GM21367 (cell line): Measurements from ENCODE around the gene SUN3.
A peak's percentile ranks its signal among the peaks of the same experiment; 100 is the strongest.

Experiments used
- ATAC-seq: cut with Tn5 transposase; IDR thresholded peaks from one replicate; pipeline ENCODE4 v1.9.1; 2021; ENCODE audit not compliant: unreplicated experiment

Gene SUN3

DNA sequence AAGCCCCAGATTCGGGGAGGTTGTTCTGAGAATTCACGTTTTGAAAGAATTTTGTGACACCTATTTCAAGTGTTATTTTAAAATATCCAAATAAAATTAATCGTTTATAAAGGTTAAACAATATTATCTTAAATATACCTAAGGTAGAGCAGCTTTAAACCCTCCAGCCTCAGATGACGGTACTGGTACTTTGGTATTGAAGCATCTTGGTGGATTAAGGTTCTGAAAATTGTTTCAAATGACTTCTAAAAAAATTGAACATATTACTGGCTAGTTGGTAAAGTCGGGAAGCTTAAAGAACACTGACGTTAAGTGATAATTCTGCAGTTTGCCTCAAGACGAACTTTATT lies 49.1 kb downstream of the SUN3 start:
- ATAC-seq: no peak

GRCh38 chr7:47979145-47979831 lies 49.6 kb downstream of the SUN3 start, which contains the start of gene HUS1:
Gene HUS1, minus strand, starts transcription at chr7:47979615. Its CDS starts 96 bp downstream, at chr7:47979519.
- peak; percentile 99 for ATAC-seq

- no peak for ATAC-seq
These were observed 50.1 kb downstream of the SUN3 start for GRCh38 chr7:47978790-47979144.

- ATAC-seq: no peak
These were observed 55.2 kb downstream of the SUN3 start for GRCh38 chr7:47973739-47974138.

GRCh38 chr7:47970761-47971160 lies 58.1 kb downstream of the SUN3 start:
- no peak for ATAC-seq

DNA sequence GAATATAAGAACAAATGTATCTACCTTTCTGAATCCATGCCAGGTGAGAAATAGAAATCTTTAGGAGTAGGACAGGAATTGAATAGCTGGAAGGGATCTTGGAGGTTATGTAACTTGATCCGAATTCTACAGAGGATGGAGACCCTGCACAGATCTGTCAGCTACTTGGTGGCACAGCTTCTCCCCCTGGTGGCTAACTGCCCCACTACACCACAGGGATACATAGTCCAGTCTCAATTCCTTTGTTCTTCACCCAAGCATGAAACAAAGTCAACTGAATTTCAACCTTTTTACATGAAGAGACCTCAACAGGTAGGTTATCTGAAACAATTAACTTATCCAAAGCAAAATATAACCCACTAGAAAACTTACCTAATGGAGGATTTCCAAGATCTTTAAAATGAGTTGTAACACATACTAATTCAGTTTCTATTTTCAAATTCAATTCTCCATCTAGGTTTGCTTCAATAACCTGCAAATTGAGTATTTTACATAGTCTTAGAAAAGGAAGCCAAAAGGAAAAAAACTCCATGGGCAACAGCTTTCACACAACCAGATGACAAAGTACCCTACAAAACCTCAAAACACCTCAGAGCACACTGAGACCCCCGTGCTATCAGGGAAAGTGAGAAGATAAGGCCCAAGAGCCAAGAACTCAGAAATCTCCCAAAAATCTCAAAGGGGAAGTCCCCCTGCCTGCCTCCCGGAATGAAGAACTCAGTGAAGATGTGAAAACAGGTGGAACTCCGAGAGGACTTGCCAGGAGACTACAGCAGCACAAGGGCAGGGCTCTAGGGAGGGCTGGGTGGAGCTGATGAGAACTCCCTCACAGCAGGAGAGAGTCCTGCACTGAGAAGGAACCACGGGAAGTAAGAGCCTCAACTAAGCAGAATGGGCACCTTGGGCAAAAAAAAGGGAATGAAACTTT lies 59.8 kb downstream of the SUN3 start:
- peak; percentile 72 for ATAC-seq

DNA sequence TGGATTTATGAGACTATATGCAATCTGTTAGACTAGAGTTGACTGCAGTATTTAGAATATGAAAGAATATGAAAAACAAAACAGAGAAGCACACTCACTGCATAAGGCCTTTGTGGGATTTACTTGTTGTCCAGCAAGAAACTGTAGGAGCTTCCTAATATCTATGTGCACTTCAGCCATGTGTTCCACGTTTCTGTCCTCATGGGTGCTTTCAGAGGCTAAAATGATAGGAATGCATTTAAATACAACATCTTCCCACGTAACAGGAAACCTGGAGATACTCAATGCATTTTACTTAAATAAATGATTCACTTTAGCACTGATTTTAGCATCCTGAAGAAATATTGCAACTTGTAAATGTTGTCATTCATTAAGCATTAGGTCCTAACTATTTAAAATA lies 61.2 kb downstream of the SUN3 start:
- no peak for ATAC-seq

DNA sequence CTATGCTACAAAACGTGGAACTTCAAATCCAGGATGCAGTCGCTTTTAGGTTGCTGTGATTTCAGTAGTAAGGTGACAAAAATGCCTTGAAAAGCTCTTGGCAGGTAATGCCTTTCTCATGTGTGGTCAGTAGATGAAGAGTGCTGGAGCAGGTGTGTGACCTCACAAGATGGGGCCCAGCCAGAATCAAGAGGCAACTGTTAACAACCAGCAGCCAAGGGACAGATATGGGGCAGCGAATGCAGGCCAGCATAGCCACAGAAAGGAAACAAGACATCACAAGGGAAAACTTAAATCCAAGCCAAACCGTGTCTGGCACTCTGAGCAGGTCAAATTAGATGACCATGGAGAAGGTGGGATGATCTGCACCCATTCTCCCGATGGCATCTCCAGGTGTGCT lies 61.8 kb downstream of the SUN3 start:
- no peak for ATAC-seq

GRCh38 chr7:47965456-47965855 lies 63.5 kb downstream of the SUN3 start:
- ATAC-seq: no peak

- no peak for ATAC-seq
These were observed 66.6 kb downstream of the SUN3 start for GRCh38 chr7:47962262-47962661.

DNA sequence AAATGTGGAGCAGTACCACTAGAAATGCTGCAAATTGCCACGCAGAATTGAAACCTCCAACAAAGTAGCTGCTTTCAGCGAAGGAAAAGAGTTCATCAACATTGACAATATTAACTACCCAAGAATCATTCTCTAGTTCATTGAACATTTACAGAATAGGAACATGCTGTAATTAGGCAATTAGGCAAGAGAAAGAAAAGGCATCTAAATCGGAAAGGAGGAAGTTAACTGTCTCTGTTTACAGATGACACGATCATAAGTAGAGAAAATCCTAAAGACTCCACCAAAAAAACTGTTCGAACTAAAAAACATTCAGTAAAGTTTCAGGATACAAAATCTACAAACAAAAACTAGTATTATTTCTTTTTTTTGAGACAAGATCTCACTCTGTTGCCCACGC lies 71.8 kb downstream of the SUN3 start:
- ATAC-seq: no peak

GRCh38 chr7:47956220-47956619 lies 72.7 kb downstream of the SUN3 start:
- no peak for ATAC-seq

DNA sequence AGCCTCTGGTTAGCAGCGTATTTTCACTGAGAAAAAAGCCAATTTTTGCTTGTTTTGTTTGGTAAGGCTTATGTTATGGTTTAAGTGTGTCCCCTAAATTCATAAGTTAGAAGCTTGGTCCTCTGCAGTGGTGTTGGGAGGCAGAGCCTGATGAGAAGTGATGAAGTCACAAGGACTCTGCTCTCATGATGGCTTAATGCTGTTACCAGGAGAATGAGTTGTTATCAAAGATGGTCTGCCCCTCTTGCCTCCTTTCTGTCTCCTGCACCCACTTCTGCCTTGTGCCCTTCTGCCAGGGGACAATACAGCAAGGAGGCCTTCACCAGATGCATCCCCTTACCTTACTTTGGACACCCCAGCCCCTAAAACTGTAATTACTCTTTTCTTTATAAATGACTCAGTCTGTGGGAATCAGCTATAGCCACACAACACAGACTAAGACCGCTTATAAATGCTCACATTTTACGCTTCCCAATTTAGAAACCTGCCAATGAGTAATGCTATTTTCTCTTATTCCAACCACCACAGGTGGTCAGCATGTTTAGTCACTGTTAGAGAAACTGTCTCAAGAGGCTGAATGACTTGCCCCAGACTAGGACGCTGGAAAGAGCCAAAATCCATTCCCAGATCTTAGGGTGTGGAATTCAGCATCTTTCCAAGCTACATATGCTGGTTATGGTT lies 74.5 kb downstream of the SUN3 start:
- ATAC-seq: no peak

- no peak for ATAC-seq
These were observed 75.1 kb downstream of the SUN3 start for GRCh38 chr7:47953822-47954221.

GRCh38 chr7:47952224-47952623 lies 76.7 kb downstream of the SUN3 start:
- ATAC-seq: no peak

DNA sequence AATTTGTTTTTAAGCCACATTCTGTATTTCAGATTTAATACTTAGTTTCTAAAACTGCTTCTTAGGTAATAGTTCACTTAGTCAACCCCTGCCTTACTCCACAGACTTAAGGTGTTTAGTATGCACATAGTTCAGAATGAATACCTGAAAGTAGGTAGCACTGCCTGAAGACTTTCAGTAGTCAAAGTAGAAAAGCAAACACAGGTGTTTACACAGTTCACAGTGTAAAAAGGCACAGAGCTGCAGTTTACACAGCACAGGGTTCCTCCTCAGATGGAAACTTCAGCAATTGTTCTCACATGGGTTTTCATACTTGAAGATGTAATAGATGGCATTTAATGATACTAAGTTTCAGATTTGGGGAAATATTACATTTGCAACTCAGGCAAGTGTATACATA lies 77.5 kb downstream of the SUN3 start:
- ATAC-seq: no peak

DNA sequence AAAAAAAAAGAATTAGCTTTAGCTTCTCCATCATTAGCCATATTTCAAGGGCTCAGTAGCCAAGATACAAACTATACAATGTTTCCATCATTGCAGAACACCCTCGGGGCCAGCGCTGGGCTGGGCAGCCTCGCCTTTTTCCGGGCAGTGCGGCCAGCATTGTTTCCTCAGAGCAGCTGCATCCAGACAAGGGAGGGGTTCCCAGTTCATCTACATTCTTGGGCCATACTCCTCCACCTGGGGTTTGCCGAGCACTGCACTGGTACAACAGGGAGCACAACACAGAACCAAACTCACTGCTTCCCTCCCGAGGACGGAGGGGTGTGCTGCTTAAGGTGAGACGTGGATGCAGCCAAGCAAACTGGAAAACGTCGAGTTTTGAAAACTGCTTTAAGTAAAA lies 78.2 kb downstream of the SUN3 start:
- no peak for ATAC-seq

GRCh38 chr7:47949703-47950102 lies 79.2 kb downstream of the SUN3 start:
- ATAC-seq: no peak

DNA sequence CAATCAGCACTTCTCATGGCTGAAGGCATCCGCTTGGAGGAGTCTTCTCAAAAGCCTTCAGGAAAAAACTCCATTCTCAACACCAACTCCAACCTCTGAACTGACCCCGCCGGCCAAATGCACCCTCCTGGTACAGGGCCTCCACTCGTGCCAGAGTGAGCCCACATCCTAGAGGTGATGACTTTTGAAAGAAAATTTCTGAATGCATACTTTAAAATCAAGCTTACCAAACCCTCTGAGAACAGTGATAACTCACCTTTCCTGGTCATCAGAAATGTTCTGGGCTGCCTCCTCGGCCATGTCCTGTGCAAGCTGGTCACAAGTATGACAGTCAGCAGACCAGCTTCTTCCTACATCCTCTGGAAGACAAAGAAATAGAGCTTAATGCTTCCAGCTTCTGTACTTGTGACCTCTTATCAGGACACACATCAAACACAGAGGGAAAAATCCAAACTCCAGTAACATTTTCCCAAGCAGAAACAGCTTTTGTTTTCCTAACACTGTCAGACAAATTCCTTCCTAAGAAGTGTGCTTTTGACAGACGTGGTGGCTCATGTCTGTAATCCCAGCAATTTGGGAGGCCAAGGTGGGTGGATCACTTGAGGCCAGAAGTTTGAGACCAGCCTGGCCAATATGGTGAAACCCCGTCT lies 80.6 kb downstream of the SUN3 start, which contains the start of gene PKD1L1:
TSS of gene PKD1L1 (minus strand) at position 326 of the 650 bp plus-strand sequence. CDS start at position 300, 26 bp downstream.
- ATAC-seq: no peak

- no peak for ATAC-seq
These were observed 81.6 kb downstream of the SUN3 start for GRCh38 chr7:47947355-47947749.
